ENCODE data around the gene CASR. TPM values are rescaled to one million over a fixed set of nuclear protein-coding genes. Genes with fewer than 3 reads are reported as not detected.

Gene CASR
- total RNA-seq, 1 experiment from 2014 or later: not detected

- POLR2A ChIA-PET (ENCODE audit: low non-redundant PET): no interaction called here
- H3K4me3 ChIP-seq (ENCODE audit: low read depth, low read length, poor library complexity, severe bottlenecking): no peak overlapping the region
- CTCF ChIA-PET: no interaction called here
- intact Hi-C loops (cut with micrococcal nuclease; ENCODE audit: unreplicated experiment): no loop called here
- H3K27ac ChIP-seq (ENCODE audit: low read depth, low read length, poor library complexity, severe bottlenecking): no peak overlapping the region
- BruUV-seq (replicated peaks): no TSS peak
- H3K27me3 ChIP-seq (replicated peaks; ENCODE audit: insufficient read depth, low read depth, low read length, poor library complexity): no peaks in the 10 kb centered on the region
- no peaks in the 10 kb centered on the region for H3K9me3 ChIP-seq (ENCODE audit: low read depth, low read length, poor library complexity, severe bottlenecking)
- TF ChIP-seq, protein P1, sequence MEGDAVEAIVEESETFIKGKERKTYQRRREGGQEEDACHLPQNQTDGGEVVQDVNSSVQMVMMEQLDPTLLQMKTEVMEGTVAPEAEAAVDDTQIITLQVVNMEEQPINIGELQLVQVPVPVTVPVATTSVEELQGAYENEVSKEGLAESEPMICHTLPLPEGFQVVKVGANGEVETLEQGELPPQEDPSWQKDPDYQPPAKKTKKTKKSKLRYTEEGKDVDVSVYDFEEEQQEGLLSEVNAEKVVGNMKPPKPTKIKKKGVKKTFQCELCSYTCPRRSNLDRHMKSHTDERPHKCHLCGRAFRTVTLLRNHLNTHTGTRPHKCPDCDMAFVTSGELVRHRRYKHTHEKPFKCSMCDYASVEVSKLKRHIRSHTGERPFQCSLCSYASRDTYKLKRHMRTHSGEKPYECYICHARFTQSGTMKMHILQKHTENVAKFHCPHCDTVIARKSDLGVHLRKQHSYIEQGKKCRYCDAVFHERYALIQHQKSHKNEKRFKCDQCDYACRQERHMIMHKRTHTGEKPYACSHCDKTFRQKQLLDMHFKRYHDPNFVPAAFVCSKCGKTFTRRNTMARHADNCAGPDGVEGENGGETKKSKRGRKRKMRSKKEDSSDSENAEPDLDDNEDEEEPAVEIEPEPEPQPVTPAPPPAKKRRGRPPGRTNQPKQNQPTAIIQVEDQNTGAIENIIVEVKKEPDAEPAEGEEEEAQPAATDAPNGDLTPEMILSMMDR (conservative IDR thresholded peaks at IDR 0.05; ENCODE audit: low read depth, low read length): no peak
- no peak for TF ChIP-seq EZH2 (IDR thresholded peaks at IDR 0.05; ENCODE audit: borderline replicate concordance, low read depth, low read length, poor library complexity, severe bottlenecking)
- no peak for DNase-seq (ENCODE audit: low spot score)
- no peaks in the 10 kb centered on the region for H3K36me3 ChIP-seq (ENCODE audit: insufficient read depth, low read length, poor library complexity, severe bottlenecking)
- H3K4me1 ChIP-seq (ENCODE audit: insufficient read depth, low read length, poor library complexity, severe bottlenecking): no peaks in the 10 kb centered on the region
Observed at GRCh38 chr3:122307976-122308375, 124.5 kb downstream of the CASR start.

DNA sequence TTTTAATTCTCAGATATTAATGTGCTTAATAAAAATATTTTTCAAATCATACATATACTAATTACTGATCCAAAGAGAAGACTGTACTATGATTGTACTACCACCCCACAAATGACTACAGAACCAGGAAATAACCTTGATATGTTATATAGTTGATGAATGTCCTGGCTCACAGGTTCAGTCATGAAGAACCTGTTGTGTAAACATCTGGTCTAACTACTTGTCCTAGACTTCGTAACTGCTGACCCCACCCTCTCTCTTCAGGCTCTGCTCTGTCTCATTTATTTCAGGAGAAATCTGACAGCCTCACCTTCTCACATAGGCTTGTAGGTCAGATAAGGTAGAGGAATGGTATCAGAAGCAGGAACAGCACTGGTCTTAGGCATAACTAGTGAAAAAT is 126.9 kb downstream of the CASR start:
- TF ChIP-seq EZH2 (IDR thresholded peaks at IDR 0.05; ENCODE audit: borderline replicate concordance, low read depth, low read length, poor library complexity, severe bottlenecking): no peak
- TF ChIP-seq, protein P1 (conservative IDR thresholded peaks at IDR 0.05; ENCODE audit: low read depth, low read length): no peak
- intact Hi-C loops (cut with micrococcal nuclease; ENCODE audit: unreplicated experiment): no loop called here
- ChIA-PET POLR2A (ENCODE audit: low non-redundant PET) (no interaction called here), CTCF (no interaction called here)
- no peaks in the 10 kb centered on the region for H3K36me3 ChIP-seq (ENCODE audit: insufficient read depth, low read length, poor library complexity, severe bottlenecking)
- no peak overlapping the region for H3K27ac ChIP-seq (ENCODE audit: low read depth, low read length, poor library complexity, severe bottlenecking)
- no peak for DNase-seq (ENCODE audit: low spot score)
- no peaks in the 10 kb centered on the region for H3K4me1 ChIP-seq (ENCODE audit: insufficient read depth, low read length, poor library complexity, severe bottlenecking)
- H3K4me3 ChIP-seq (ENCODE audit: low read depth, low read length, poor library complexity, severe bottlenecking): no peak overlapping the region
- BruUV-seq (replicated peaks): no TSS peak
- H3K9me3 ChIP-seq (ENCODE audit: low read depth, low read length, poor library complexity, severe bottlenecking): no peaks in the 10 kb centered on the region
- no peaks in the 10 kb centered on the region for H3K27me3 ChIP-seq (replicated peaks; ENCODE audit: insufficient read depth, low read depth, low read length, poor library complexity)

DNA sequence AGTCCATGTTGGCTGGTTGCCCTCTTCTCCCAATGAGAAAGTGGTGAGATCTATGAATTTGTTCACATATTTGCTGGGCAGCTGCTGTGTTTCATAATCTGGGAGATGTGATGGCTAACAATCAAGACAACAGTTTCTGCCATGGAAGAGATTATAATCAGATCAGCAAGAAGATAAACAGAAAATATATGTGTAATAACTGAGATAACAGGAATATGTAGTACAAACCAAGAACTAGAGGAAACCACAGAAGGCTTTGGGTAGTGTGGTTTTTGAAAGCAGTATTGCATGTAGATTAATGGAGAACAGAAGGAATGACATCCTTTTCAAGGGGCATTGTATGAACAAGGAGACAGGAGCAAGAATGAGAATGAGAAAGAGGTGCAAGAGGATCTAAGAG is 129.4 kb downstream of the CASR start:
- no peak for DNase-seq (ENCODE audit: low spot score)
- intact Hi-C loops (cut with micrococcal nuclease; ENCODE audit: unreplicated experiment): no loop called here
- TF ChIP-seq, protein P1 (conservative IDR thresholded peaks at IDR 0.05; ENCODE audit: low read depth, low read length): no peak
- TF ChIP-seq EZH2 (IDR thresholded peaks at IDR 0.05; ENCODE audit: borderline replicate concordance, low read depth, low read length, poor library complexity, severe bottlenecking): no peak
- ChIA-PET CTCF (no interaction called here), POLR2A (ENCODE audit: low non-redundant PET) (no interaction called here)
- BruUV-seq (replicated peaks): no TSS peak
- H3K27me3 ChIP-seq (replicated peaks; ENCODE audit: insufficient read depth, low read depth, low read length, poor library complexity): no peaks in the 10 kb centered on the region
- no peaks in the 10 kb centered on the region for H3K9me3 ChIP-seq (ENCODE audit: low read depth, low read length, poor library complexity, severe bottlenecking)
- H3K4me3 ChIP-seq (ENCODE audit: low read depth, low read length, poor library complexity, severe bottlenecking): no peak overlapping the region
- no peaks in the 10 kb centered on the region for H3K4me1 ChIP-seq (ENCODE audit: insufficient read depth, low read length, poor library complexity, severe bottlenecking)
- no peaks in the 10 kb centered on the region for H3K36me3 ChIP-seq (ENCODE audit: insufficient read depth, low read length, poor library complexity, severe bottlenecking)
- no peak overlapping the region for H3K27ac ChIP-seq (ENCODE audit: low read depth, low read length, poor library complexity, severe bottlenecking)

Measured in A673 (cell line).